Gastrocnemius medialis (tissue), 4 donors: ENCODE results near the gene MCAM. TPM values are rescaled to one million over a fixed set of nuclear protein-coding genes. Genes with fewer than 3 reads are reported as not detected.

ENCODE experiments used
- ATAC-seq, 2 donors: fragments of 150-250 bp; one replicate each; pipeline ENCODE4 v1.9.1; 2016
- DNase-seq, 2 donors: peaks; one replicate each; pipeline ENCODE4 v3.0.0-alpha.2; 2019
- H3K27ac ChIP-seq, 4 donors: fragments of 200-600 bp; sonication (generic); 1 replicate in 1 of 4; 2 replicates in 3 of 4; pipeline ENCODE4 v1.5.1; 2016 to 2018; ENCODE audit warnings: mild to moderate bottlenecking in 2 of 4, moderate library complexity in 1 of 4
- H3K27me3 ChIP-seq, 3 donors: fragments of 200-600 bp; sonication (generic) in 2 of 3; 1 replicate in 1 of 3; 2 replicates in 2 of 3; pipeline versions ENCODE4 v1.5.1 to v1.6.0; 2016 to 2019; ENCODE audit warnings: mild to moderate bottlenecking in 1 of 3, moderate library complexity in 1 of 3
- H3K36me3 ChIP-seq, 2 donors: fragments of 200-600 bp; sonication (generic) in 1 of 2; one replicate each; pipeline ENCODE4 v1.5.1; 2017 to 2018
- H3K4me1 ChIP-seq, 2 donors: fragments of 200-600 bp; sonication (generic) in 1 of 2; one replicate each; pipeline ENCODE4 v1.5.1; 2016 to 2017; ENCODE audit warnings: mild to moderate bottlenecking in 2 of 2
- H3K4me3 ChIP-seq, 4 donors: fragments of 200-600 bp; sonication (generic) in 3 of 4; 1 replicate in 1 of 4; 2 replicates in 3 of 4; pipeline ENCODE4 v1.5.1; 2016 to 2019; ENCODE audit warnings: mild to moderate bottlenecking in 2 of 4
- H3K9me3 ChIP-seq, 3 donors: fragments of 200-600 bp; sonication (generic) in 2 of 3; 1 replicate in 1 of 3; 2 replicates in 2 of 3; pipeline ENCODE4 v1.5.1; 2016 to 2019
- CTCF ChIP-seq, 5 experiments: fragments of 450-650 bp in 3 of 5; fragments of 200-600 bp in 2 of 5; sonication (generic) in 2 of 5; IDR thresholded peaks in 4 of 5; conservative IDR thresholded peaks in 1 of 5; 1 replicate in 4 of 5; 2 replicates in 1 of 5; pipeline ENCODE4 v1.5.1; 2016 to 2019; ENCODE audit warnings: antibody characterized with exemption in 5 of 5, mild to moderate bottlenecking in 3 of 5, moderate library complexity in 3 of 5
- POLR2A ChIP-seq, 2 donors: fragments of 450-650 bp; IDR thresholded peaks; one replicate each; pipeline ENCODE4 v1.6.1; 2017; ENCODE audit warnings: antibody characterized with exemption in 2 of 2, mild to moderate bottlenecking in 2 of 2, moderate library complexity in 2 of 2
- in situ Hi-C, 4 donors: fragments of 200-750 bp; cut with MboI; loops; one replicate each; pipeline versions ENCODE4 v1.15.0 to v1.8.0; 2017; ENCODE audit warnings: low sequenced_read_pairs in 4 of 4
- intact Hi-C: fragments of 100-400 bp; cut with DNase I; formaldehyde crosslinking; loops from one replicate; pipeline ENCODE4 v1.15.1; 2023; ENCODE audit warnings: low total_unique reads
- total RNA-seq, 4 donors: library from RNA; depleted of rRNA; stranded (reverse); fragments of >200 nt; gene quantifications; one replicate each; pipeline versions ENCODE4 v1.1.0 to v1.2.3, GENCODE V29; 2016

The MCAM gene
- total RNA-seq, 4 donors from 2014 or later = 22.6 to 193 (median 123) TPM

GRCh38 chr11:119315131-119316015, 1.6 kb downstream of the MCAM start:
- no peaks in the 10 kb centered on the region for H3K36me3 ChIP-seq
- peaks cover 35 to 38% of the 10 kb centered on the region in 2 donors for H3K4me1 ChIP-seq
- intact Hi-C loops (loop anchor here (5.0 kb wide), 1 partner anchor 168 kb away; the partner anchor contains the start of gene ABCG4), in situ Hi-C loops (no loop called here)
- peaks cover 0 to 3% (median 3%) of the 10 kb centered on the region in 3 donors for H3K27me3 ChIP-seq
- peak overlapping the region; percentile 60 to 79 (median 69) for H3K4me3 ChIP-seq
- DNase-seq (no peak), ATAC-seq (peak in 1 of 2 donors; percentile 14)
- H3K9me3 ChIP-seq = no peaks in the 10 kb centered on the region
- peak in 2 of 5 experiments; percentile 13 to 18 for TF ChIP-seq CTCF (IDR thresholded peaks at IDR 0.05 in 4 of 5, conservative IDR thresholded peaks at IDR 0.05 in 1 of 5)
- no peak for TF ChIP-seq POLR2A (IDR thresholded peaks at IDR 0.05)
- H3K27ac ChIP-seq = peak overlapping the region; percentile 80 to 85 (median 83)

GRCh38 chr11:119314726-119315125, 2.2 kb downstream of the MCAM start:
- Histone ChIP-seq H3K27ac (peak overlapping the region; percentile 80 to 85 (median 83)), H3K27me3 (peaks cover 0 to 3% (median 0%) of the 10 kb centered on the region in 3 donors), H3K36me3 (no peaks in the 10 kb centered on the region), H3K4me3 (peak overlapping the region in 3 of 4 donors; percentile 7 to 60 (median 10)), H3K4me1 (peaks cover 30 to 35% of the 10 kb centered on the region in 2 donors), H3K9me3 (no peaks in the 10 kb centered on the region)
- DNase-seq = no peak
- TF ChIP-seq POLR2A (IDR thresholded peaks at IDR 0.05) (no peak), CTCF (IDR thresholded peaks at IDR 0.05 in 4 of 5, conservative IDR thresholded peaks at IDR 0.05 in 1 of 5) (no peak)
- no peak for ATAC-seq
- intact Hi-C loops = loop anchor here (5.0 kb wide), 1 partner anchor 167 kb away; the partner anchor contains the start of gene ABCG4
- in situ Hi-C loops = no loop called here

- H3K27ac ChIP-seq = peak overlapping the region in 3 of 4 donors; percentile 20 to 59 (median 52)
- no peaks in the 10 kb centered on the region for H3K36me3 ChIP-seq
- TF ChIP-seq CTCF (IDR thresholded peaks at IDR 0.05 in 4 of 5, conservative IDR thresholded peaks at IDR 0.05 in 1 of 5) = no peak
- TF ChIP-seq POLR2A (IDR thresholded peaks at IDR 0.05) = no peak
- H3K27me3 ChIP-seq = no peaks in the 10 kb centered on the region
- H3K4me3 ChIP-seq = no peak overlapping the region
- H3K9me3 ChIP-seq = no peaks in the 10 kb centered on the region
- intact Hi-C loops = no loop called here
- ATAC-seq (no peak), DNase-seq (no peak)
- in situ Hi-C loops = no loop called here
- peaks cover 14 to 24% of the 10 kb centered on the region in 2 donors for H3K4me1 ChIP-seq
These were observed 6.3 kb downstream of the MCAM start for GRCh38 chr11:119310682-119311052.

GRCh38 chr11:119309953-119310681, 6.8 kb downstream of the MCAM start:
- Histone ChIP-seq H3K27me3 (no peaks in the 10 kb centered on the region), H3K9me3 (no peaks in the 10 kb centered on the region), H3K4me1 (peaks cover 19 to 24% of the 10 kb centered on the region in 2 donors), H3K4me3 (no peak overlapping the region), H3K27ac (peak overlapping the region in 3 of 4 donors; percentile 12 to 59 (median 52)), H3K36me3 (no peaks in the 10 kb centered on the region)
- TF ChIP-seq POLR2A (IDR thresholded peaks at IDR 0.05) = no peak
- TF ChIP-seq CTCF (IDR thresholded peaks at IDR 0.05 in 4 of 5, conservative IDR thresholded peaks at IDR 0.05 in 1 of 5) = no peak
- DNase-seq (no peak), ATAC-seq (no peak)
- intact Hi-C loops (loop anchor here (5.0 to 10.0 kb wide), 2 partner anchors 143 to 1035 kb away; partner anchors contain the start of gene NLRX1), in situ Hi-C loops (no loop called here)
